Fibroblast of lung (primary cell): ENCODE data around the gene NHSL2. TPM values are rescaled to one million over a fixed set of nuclear protein-coding genes. Genes with fewer than 3 reads are reported as not detected.

Source experiments
- DNase-seq, 2 donors: peaks; one replicate each; pipeline versions ENCODE4 v3.0.0 to v3.0.0-alpha.2; 2010; ENCODE audit warnings: low read depth in 2 of 2
- H2AFZ ChIP-seq: 2 replicates; pipeline ENCODE4 v1.5.1; 2012; ENCODE audit warnings: low read length, control low read depth, inconsistent platforms
- H3K27ac ChIP-seq: 2 replicates; pipeline ENCODE4 v1.5.1; 2011; ENCODE audit warnings: low read length, control low read depth; ENCODE audit not compliant: insufficient read depth
- H3K27me3 ChIP-seq: 2 replicates; pipeline ENCODE4 v1.5.1; 2011; ENCODE audit warnings: mild to moderate bottlenecking, low read length; ENCODE audit not compliant: control insufficient read depth, insufficient read depth
- H3K36me3 ChIP-seq: 2 replicates; pipeline ENCODE4 v1.5.1; 2011; ENCODE audit warnings: low read length; ENCODE audit not compliant: control insufficient read depth, insufficient read depth
- H3K4me1 ChIP-seq: 2 replicates; pipeline ENCODE4 v1.5.1; 2011; ENCODE audit warnings: low read length; ENCODE audit not compliant: control insufficient read depth, insufficient read depth; ENCODE audit errors: extremely low read depth
- H3K4me2 ChIP-seq: 2 replicates; pipeline ENCODE4 v1.5.1; 2011; ENCODE audit warnings: low read length, control low read depth; ENCODE audit not compliant: insufficient read depth; ENCODE audit errors: extremely low read depth
- H3K4me3 ChIP-seq, 4 experiments: fragments of 200-600 bp in 1 of 4; sonication (generic) in 1 of 4; replicated peaks in 1 of 4; 2 replicates each; pipeline ENCODE4 v1.5.1; 2011 to 2016; ENCODE audit warnings: low read length in 4 of 4, low read depth in 3 of 4, mild to moderate bottlenecking in 3 of 4, control low read depth in 2 of 4, inconsistent platforms in 1 of 4, mixed read lengths in 1 of 4; ENCODE audit not compliant: insufficient read depth in 1 of 4; ENCODE audit errors: control extremely low read depth in 1 of 4
- H3K79me2 ChIP-seq: 2 replicates; pipeline ENCODE4 v1.5.1; 2012; ENCODE audit warnings: mild to moderate bottlenecking, low read length, inconsistent platforms; ENCODE audit not compliant: control insufficient read depth, insufficient read depth
- H3K9ac ChIP-seq: 2 replicates; pipeline ENCODE4 v1.5.1; 2011; ENCODE audit warnings: mild to moderate bottlenecking, low read length, control low read depth; ENCODE audit not compliant: insufficient read depth
- H3K9me3 ChIP-seq: 2 replicates; pipeline ENCODE4 v1.5.1; 2012; ENCODE audit warnings: low read depth, low read length; ENCODE audit not compliant: control insufficient read depth, insufficient read depth
- H4K20me1 ChIP-seq: 2 replicates; pipeline ENCODE4 v1.5.1; 2011; ENCODE audit warnings: low read length; ENCODE audit not compliant: control insufficient read depth, insufficient read depth; ENCODE audit errors: extremely low read depth
- EZH2 ChIP-seq: IDR thresholded peaks from 2 replicates; pipeline ENCODE4 v1.5.1; 2012; ENCODE audit warnings: low read length, control low read depth, mild to moderate bottlenecking; ENCODE audit errors: missing control alignments
- polyA plus RNA-seq, 2 donors: library from polyadenylated mRNA; depleted of rRNA in 1 of 2; stranded (reverse) in 1 of 2; unstranded in 1 of 2; fragments of >200 nt; gene quantifications; 2 replicates each; pipeline ENCODE4 v1.2.1, GENCODE V29; 2011 to 2012; ENCODE audit warnings: missing spikeins in 1 of 2
- total RNA-seq: library from RNA; depleted of rRNA; stranded (reverse); fragments of >200 nt; gene quantifications from 2 replicates; pipeline ENCODE4 v1.2.1, GENCODE V29; 2014
- TF ChIP-seq, protein P1 (sequence below), 2 donors: IDR thresholded peaks in 1 of 2; conservative IDR thresholded peaks in 1 of 2; 1 replicate in 1 of 2; 2 replicates in 1 of 2; pipeline ENCODE4 v1.5.1; 2011 to 2012; ENCODE audit warnings: low read length in 2 of 2, control low read depth in 1 of 2, inconsistent platforms in 1 of 2, low read depth in 1 of 2, mild to moderate bottlenecking in 1 of 2

NHSL2 gene
- total and polyA plus RNA-seq, 2 donors (not counting 1 experiment from before 2014, with no cell fraction given), result 4.3 to 9.7 TPM

DNA sequence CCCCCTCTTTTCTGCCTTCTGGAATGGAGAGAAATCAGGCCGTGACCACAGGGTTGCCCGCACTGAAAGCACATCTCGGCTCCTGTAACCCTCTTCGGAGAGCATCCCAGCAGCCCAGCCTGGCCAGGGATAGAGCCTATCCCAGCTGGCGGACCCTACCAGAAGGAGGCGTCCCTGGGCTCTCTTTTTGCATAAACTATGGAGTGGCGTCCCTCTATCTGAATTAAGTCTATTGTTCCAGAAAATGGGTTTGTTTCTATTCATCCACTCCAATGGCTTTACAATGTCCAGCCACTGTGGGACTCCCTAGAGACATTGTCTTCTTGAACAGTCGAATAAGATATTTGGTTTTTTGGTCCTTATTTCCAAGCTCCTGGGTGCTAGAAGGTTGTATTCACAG lies 689 bp upstream of the NHSL2 start:
- Histone ChIP-seq H3K9ac (no peak overlapping the region), H3K79me2 (no peaks in the 10 kb centered on the region), H3K4me3 (peak overlapping the region in 2 of 4 experiments; percentile 40 to 46), H2AFZ (no peak overlapping the region), H3K27me3 (peaks cover 21% of the 10 kb centered on the region), H3K4me1 (no peaks in the 10 kb centered on the region), H3K4me2 (no peak overlapping the region), H3K27ac (no peak overlapping the region), H4K20me1 (no peaks in the 10 kb centered on the region), H3K36me3 (no peaks in the 10 kb centered on the region), H3K9me3 (no peaks in the 10 kb centered on the region)
- TF ChIP-seq EZH2, result no peak
- TF ChIP-seq, protein P1, sequence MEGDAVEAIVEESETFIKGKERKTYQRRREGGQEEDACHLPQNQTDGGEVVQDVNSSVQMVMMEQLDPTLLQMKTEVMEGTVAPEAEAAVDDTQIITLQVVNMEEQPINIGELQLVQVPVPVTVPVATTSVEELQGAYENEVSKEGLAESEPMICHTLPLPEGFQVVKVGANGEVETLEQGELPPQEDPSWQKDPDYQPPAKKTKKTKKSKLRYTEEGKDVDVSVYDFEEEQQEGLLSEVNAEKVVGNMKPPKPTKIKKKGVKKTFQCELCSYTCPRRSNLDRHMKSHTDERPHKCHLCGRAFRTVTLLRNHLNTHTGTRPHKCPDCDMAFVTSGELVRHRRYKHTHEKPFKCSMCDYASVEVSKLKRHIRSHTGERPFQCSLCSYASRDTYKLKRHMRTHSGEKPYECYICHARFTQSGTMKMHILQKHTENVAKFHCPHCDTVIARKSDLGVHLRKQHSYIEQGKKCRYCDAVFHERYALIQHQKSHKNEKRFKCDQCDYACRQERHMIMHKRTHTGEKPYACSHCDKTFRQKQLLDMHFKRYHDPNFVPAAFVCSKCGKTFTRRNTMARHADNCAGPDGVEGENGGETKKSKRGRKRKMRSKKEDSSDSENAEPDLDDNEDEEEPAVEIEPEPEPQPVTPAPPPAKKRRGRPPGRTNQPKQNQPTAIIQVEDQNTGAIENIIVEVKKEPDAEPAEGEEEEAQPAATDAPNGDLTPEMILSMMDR (conservative IDR thresholded peaks at IDR 0.05 in 1 of 2, IDR thresholded peaks at IDR 0.05 in 1 of 2; ENCODE audit: low read depth in 1 of 2, low read length in 2 of 2), result peak; percentile 13 to 17
- DNase-seq, result peak in 1 of 2 donors; percentile 18

DNA sequence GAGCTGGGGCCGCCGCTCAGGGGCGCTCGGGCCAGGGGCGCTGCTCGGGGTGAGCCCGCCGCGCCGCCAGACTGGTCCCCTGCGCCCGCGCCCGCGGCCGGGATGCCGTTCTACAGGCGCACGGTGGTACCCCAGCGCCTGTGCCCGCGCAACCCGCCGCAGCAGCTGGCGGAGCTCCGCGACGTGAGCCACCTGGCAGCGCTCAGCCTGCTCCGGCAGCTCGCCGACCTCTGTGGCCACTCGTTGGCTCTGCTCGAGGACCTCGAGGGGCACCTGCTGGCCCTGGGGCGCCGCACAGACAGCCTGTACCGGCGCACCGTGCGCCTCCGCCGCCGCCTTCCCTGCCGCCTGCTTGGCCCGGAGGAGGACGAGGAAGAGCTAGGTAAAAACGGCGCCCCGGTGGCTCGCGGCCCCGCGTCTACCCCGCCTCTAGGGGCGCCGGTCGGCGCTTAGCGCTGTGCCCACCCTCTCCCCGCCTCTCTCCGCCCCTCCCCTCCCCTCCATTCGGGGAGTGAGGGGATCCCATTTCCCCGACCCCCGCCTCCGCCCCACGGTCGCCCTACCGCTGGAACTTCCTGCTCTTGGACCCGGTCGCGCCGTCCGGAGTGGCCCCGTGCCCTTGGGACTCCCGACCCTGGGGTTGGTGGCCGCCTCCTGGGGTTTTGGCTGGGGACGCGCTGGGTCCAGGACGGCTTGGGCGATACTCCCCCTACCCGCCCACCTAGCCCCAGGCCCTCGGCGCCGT lies 513 bp downstream of the NHSL2 start:
- H3K9ac ChIP-seq, result no peak overlapping the region
- no peak for TF ChIP-seq EZH2
- TF ChIP-seq, protein P1 (conservative IDR thresholded peaks at IDR 0.05 in 1 of 2, IDR thresholded peaks at IDR 0.05 in 1 of 2; ENCODE audit: low read depth in 1 of 2, low read length in 2 of 2), result no peak
- H3K27ac ChIP-seq, result no peak overlapping the region
- H3K4me1 ChIP-seq, result no peaks in the 10 kb centered on the region
- H4K20me1 ChIP-seq, result no peaks in the 10 kb centered on the region
- H3K36me3 ChIP-seq, result no peaks in the 10 kb centered on the region
- peak overlapping the region in 1 of 4 experiments; percentile 46 for H3K4me3 ChIP-seq
- H2AFZ ChIP-seq, result no peak overlapping the region
- H3K27me3 ChIP-seq, result peaks cover 21% of the 10 kb centered on the region
- DNase-seq, result peak in 1 of 2 donors; percentile 24
- no peaks in the 10 kb centered on the region for H3K9me3 ChIP-seq
- peak overlapping the region; percentile 25 for H3K4me2 ChIP-seq
- H3K79me2 ChIP-seq, result no peaks in the 10 kb centered on the region

DNA sequence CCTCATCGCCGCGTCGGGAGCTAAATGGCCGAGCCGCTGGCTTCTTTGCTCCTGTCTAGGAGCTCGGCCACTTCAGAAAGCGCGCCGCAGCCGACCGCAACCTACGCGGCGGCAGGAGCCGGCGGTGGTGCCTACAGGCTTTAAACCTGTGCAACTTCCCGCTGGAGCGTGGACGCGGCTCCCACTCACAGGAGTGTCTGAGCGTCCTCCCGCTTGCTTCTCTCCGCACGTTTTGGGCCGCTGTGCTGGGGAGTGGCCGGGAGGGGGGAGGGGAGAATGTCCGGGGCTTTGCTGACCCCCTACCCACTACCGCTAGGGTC lies 1.0 kb downstream of the NHSL2 start:
- Histone ChIP-seq H3K4me2 (peak overlapping the region; percentile 25), H3K36me3 (no peaks in the 10 kb centered on the region)
- peak in 1 of 2 donors; percentile 30 for DNase-seq

More for the DNA sequence above, 1.0 kb downstream of the NHSL2 start:
- H3K4me1 ChIP-seq, result no peaks in the 10 kb centered on the region
- H3K9ac ChIP-seq, result no peak overlapping the region
- no peaks in the 10 kb centered on the region for H3K79me2 ChIP-seq
- H4K20me1 ChIP-seq, result no peaks in the 10 kb centered on the region
- no peak overlapping the region for H2AFZ ChIP-seq
- H3K27me3 ChIP-seq, result peaks cover 21% of the 10 kb centered on the region
- no peak for TF ChIP-seq EZH2
- TF ChIP-seq, protein P1 (conservative IDR thresholded peaks at IDR 0.05 in 1 of 2, IDR thresholded peaks at IDR 0.05 in 1 of 2; ENCODE audit: low read depth in 1 of 2, low read length in 2 of 2), result no peak
- H3K4me3 ChIP-seq, result peak overlapping the region in 1 of 4 experiments; percentile 46
- H3K27ac ChIP-seq, result no peak overlapping the region
- no peaks in the 10 kb centered on the region for H3K9me3 ChIP-seq
